BJ (cell line): Measurements from ENCODE around the gene GAPDHS. TPM values are rescaled to one million over a fixed set of nuclear protein-coding genes. Genes with fewer than 3 reads are reported as not detected.

Experiments used
- CTCF ChIA-PET: fragments of 350-600 bp; formaldehyde crosslinking; extraction: SDS; loops from one replicate; lab custom pipeline; 2021; ENCODE audit warnings: antibody characterized with exemption, inconsistent platforms; lab: Yijun Ruan, JAX
- POLR2A ChIA-PET: fragments of 300-600 bp; sonication (Branson Sonifier 250); formaldehyde crosslinking; extraction: SDS; loops from one replicate; lab custom pipeline; 2021; ENCODE audit warnings: antibody characterized with exemption; lab: Charles Lee
- DNase-seq: peaks from one replicate; pipeline ENCODE4 v3.0.0-alpha.2; 2011; ENCODE audit warnings: low read depth
- H3K27me3 ChIP-seq: 2 replicates; pipeline ENCODE4 v1.6.0; 2011; ENCODE audit warnings: low read length; ENCODE audit not compliant: control insufficient read depth, insufficient read depth
- H3K36me3 ChIP-seq: 2 replicates; pipeline ENCODE4 v1.5.1; 2011; ENCODE audit warnings: low read length; ENCODE audit not compliant: control insufficient read depth, insufficient read depth
- H3K4me3 ChIP-seq: 2 replicates; pipeline ENCODE4 v1.5.1; 2011; ENCODE audit warnings: low read depth, mild to moderate bottlenecking, control low read depth, low read length
- polyA plus RNA-seq: library from polyadenylated mRNA; depleted of rRNA; stranded (reverse); fragments of >200 nt; gene quantifications from 2 replicates; pipeline ENCODE4 v1.2.3, GENCODE V29; 2011
- TF ChIP-seq, protein P1 (sequence below): IDR thresholded peaks from 2 replicates; pipeline ENCODE4 v1.5.1; 2011; ENCODE audit warnings: low read depth, mild to moderate bottlenecking, control low read depth, inconsistent platforms, low read length, moderate library complexity; ENCODE audit not compliant: insufficient read depth

GAPDHS gene
- polyA plus RNA-seq, 1 experiment = not detected

DNA sequence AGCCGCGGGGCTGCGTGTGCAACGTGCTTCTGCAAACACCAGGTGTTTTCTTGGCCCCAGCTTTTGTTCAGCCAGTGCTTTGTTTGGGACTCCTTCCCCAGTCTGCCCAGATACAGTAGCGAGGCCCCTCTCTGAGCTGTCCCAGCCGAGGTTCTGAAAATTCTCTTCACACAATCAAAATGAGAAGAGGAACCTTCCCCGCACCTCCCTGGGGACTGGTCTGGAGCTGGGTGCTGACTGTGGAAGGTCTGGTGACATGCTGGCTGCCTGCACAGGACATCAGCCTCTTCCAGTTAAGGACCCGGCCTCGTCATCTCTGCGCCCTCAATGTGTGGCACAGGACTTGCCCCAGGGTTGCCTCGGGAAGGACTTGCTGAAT, 26.0 kb downstream of the GAPDHS start:
- no peak overlapping the region for H3K4me3 ChIP-seq
- DNase-seq = no peak
- POLR2A ChIA-PET = no interaction called here
- CTCF ChIA-PET = interaction anchor here (3.4 kb wide), 1 partner anchor 10 kb away, joined by 21 read pairs; no protein-coding TSS in a partner anchor
- no peaks in the 10 kb centered on the region for H3K36me3 ChIP-seq
- TF ChIP-seq, protein P1, sequence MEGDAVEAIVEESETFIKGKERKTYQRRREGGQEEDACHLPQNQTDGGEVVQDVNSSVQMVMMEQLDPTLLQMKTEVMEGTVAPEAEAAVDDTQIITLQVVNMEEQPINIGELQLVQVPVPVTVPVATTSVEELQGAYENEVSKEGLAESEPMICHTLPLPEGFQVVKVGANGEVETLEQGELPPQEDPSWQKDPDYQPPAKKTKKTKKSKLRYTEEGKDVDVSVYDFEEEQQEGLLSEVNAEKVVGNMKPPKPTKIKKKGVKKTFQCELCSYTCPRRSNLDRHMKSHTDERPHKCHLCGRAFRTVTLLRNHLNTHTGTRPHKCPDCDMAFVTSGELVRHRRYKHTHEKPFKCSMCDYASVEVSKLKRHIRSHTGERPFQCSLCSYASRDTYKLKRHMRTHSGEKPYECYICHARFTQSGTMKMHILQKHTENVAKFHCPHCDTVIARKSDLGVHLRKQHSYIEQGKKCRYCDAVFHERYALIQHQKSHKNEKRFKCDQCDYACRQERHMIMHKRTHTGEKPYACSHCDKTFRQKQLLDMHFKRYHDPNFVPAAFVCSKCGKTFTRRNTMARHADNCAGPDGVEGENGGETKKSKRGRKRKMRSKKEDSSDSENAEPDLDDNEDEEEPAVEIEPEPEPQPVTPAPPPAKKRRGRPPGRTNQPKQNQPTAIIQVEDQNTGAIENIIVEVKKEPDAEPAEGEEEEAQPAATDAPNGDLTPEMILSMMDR = no peak
- peaks cover 16% of the 10 kb centered on the region for H3K27me3 ChIP-seq

DNA sequence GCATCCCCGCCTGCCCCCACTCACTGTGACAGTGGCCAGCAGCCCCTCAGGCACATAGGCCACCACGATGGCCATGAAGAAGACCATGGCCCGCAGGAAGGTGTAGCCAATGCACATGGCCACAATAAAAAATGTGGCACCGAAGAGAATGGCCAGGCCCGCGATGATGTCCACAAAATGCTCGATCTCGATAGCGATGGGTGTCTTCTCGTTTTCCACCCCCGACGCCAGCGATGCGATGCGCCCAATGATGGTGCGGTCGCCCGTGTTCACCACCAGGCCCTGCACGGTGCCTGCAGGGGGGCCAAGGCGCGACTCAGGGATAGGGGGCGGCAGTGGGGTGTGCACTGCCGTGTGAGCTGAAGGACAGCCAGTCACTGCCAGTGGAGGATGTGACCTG, 26.5 kb downstream of the GAPDHS start:
- TF ChIP-seq, protein P1 = no peak
- peaks cover 16% of the 10 kb centered on the region for H3K27me3 ChIP-seq
- DNase-seq = no peak
- H3K36me3 ChIP-seq = no peaks in the 10 kb centered on the region
- CTCF ChIA-PET = interaction anchor here (3.4 kb wide), 1 partner anchor 11 kb away, joined by 21 read pairs; no protein-coding TSS in a partner anchor
- no peak overlapping the region for H3K4me3 ChIP-seq
- POLR2A ChIA-PET = interaction anchor here (0.6 kb wide), 1 partner anchor 68 kb away, joined by 4 read pairs; no protein-coding TSS in a partner anchor

DNA sequence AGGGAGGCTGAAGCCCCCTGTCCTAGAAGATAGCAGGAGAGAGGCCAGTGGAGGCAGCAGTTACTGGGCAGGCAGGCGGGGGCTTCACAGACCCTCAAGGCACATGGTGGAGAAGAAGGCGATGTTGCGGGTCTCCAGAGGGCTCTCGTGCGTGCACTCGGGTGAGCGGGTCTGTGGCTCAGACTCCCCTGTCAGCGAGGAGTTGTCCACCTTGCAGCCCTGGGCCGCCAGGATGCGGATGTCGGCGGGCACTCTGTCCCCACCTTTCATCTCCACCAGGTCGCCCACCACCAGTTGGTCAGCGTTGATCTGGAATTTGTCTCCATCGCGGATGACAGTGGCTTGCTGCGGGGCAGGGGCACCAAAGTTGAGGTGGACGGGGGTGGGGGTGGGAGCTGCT, 27.0 kb downstream of the GAPDHS start:
- ChIA-PET CTCF (interaction anchor here (1.7 kb wide), 1 partner anchor 11 kb away, joined by 7 read pairs; no protein-coding TSS in a partner anchor), POLR2A (interaction anchor here (0.6 kb wide), 1 partner anchor 68 kb away, joined by 4 read pairs; no protein-coding TSS in a partner anchor)
- DNase-seq = no peak
- H3K36me3 ChIP-seq = no peaks in the 10 kb centered on the region
- H3K27me3 ChIP-seq = peaks cover 16% of the 10 kb centered on the region
- TF ChIP-seq, protein P1 = no peak
- H3K4me3 ChIP-seq = no peak overlapping the region

DNA sequence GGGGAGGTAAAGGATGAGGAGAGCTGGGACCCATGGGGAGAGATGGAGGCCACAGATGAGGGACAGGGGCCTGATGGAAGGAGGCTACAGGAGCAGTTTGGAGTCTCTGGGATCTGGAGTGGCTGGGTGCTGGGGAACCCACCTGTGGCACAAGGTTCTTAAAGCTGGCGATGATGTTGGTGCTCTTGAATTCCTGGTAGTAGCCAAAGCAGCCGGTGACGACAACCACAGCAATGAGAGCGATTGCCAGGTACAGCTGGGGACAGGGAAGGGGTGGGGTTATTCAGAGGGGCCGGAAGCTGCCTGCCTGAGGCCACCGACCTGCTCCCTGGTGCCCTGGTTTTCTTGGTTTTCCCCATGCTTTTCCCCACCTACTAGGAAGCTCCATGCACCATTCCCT, 27.4 kb downstream of the GAPDHS start:
- no peak for DNase-seq
- CTCF ChIA-PET = interaction anchor here (1.7 kb wide), 1 partner anchor 12 kb away, joined by 7 read pairs; no protein-coding TSS in a partner anchor
- peaks cover 16% of the 10 kb centered on the region for H3K27me3 ChIP-seq
- TF ChIP-seq, protein P1 = no peak
- H3K36me3 ChIP-seq = no peaks in the 10 kb centered on the region
- POLR2A ChIA-PET = no interaction called here
- H3K4me3 ChIP-seq = no peak overlapping the region

DNA sequence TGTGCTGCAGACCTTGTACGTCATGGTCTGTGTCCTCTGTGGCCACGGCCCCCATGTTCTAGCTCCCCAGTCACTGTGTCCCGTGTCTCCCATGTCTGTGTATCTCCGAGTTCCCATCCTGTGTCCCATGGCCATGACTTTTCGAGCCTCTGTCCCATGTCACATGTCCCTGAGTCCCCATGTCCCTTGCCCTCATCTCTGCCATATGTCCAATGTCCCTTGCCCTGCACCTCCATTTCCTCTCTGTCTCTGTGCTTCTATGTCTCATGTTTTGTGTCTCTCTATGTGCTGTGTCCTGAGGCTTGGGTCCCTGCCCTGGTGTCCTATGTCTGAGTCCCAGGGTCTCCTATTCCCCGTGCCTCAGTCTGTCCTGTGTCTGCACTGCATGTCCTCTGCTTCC, 28.2 kb downstream of the GAPDHS start:
- DNase-seq = no peak
- H3K27me3 ChIP-seq = peaks cover 13% of the 10 kb centered on the region
- POLR2A ChIA-PET = no interaction called here
- CTCF ChIA-PET = interaction anchor here (1.7 kb wide), 1 partner anchor 13 kb away, joined by 7 read pairs; no protein-coding TSS in a partner anchor
- TF ChIP-seq, protein P1 = no peak
- H3K36me3 ChIP-seq = no peaks in the 10 kb centered on the region
- H3K4me3 ChIP-seq = no peak overlapping the region
